ENCODE results near the gene RFX3.

GRCh38 chr9:3397766-3398165, 128.0 kb downstream of the RFX3 start:
- TF ChIP-seq CTCF (IDR thresholded peaks at IDR 0.05; ENCODE audit: borderline replicate concordance, extremely low read depth, low read length, poor library complexity, severe bottlenecking) (no peak), EZH2 (IDR thresholded peaks at IDR 0.05; ENCODE audit: borderline replicate concordance, low read depth, low read length, severe bottlenecking) (no peak)
